IPS-11a (cell line): ENCODE results near the gene TTC23L.
"Not testable (repeated sequence)": the region's sequence is repeated elsewhere in the genome, so short reads cannot be mapped to it uniquely, and the experiment has no call there.

Experiments
- H3K4me3 ChIP-seq: one replicate; pipeline ENCODE4 v1.5.1; 2013; ENCODE audit warnings: low read depth, low read length, control low read depth

Gene TTC23L

DNA sequence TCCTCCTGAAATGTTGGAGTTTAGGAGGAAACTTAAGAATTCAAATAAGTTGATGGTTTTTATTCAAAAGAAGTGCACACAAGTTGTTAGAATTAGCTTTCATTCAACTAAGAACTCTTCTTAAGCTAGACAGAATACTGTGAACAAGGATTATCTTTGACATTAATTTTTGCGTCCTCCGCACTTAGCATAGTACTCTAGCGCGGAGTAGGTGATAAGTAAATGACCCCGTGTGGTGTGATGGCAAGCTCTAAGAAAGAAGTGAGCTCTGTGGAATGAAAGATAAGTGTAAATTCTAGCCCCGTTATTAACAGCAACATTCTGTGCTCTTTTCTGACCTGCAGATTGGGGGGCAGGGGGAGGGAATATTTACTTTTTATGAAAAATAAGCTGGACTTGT lies 77.6 kb downstream of the TTC23L start:
- H3K4me3 ChIP-seq, result peak overlapping the region; percentile 100

DNA sequence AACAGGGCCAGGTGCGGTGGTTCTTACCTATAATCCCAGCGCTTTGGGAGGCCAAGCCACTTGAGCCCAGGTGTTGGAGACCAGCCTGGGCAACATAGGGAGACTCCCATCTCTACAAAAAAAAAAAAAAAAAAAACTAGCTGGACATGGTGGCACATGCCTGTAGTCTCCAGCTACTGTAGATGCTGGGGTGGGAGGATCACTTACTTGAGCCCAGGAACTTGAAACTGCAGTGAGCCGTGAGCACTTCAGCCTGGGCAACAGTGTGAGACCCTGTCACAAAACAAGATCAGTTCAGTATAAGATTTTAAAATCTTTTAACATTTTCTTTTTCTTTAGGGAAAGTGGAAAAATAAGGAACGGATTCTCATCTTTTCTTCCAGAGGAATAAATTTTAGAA lies 79.1 kb downstream of the TTC23L start:
- no peak overlapping the region for H3K4me3 ChIP-seq

DNA sequence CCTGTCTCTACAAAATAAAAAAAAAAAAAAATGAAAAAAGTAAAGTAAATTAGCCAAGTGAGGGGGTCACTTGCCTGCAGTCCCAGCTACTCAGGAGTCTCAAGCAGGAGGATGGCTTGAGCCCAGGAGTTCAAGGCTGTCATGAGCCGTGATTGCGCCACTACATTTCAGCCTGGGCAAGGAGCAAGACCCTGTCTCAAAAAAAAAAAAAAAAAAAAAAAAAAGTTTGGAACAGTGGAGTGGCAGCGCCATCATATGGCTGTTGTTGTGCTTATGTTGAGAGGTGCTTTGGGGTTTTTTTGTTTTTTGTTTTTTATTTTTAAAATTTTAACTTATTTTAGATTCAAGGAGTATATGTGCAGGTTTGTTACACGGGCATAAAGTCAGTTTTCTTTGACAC lies 80.1 kb downstream of the TTC23L start:
- no peak overlapping the region for H3K4me3 ChIP-seq

DNA sequence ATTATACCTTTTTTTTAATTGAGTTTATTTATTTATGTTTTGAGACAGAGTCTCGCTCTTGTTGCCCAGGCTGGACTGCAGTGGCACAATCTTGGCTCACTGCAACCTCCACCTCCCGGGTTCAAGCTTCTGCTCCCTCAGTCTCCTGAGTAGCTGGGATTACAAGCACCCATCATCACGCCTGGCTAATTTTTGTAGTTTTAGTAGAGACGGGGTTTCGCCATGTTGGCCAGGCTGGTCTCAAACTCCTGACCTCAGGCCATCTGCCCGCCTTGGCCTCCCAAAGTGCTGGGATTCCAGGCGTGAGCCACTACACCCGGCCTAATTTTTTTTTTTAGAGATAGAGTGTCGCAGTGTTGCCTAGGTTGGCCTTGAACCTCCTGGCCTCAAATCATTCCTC lies 84.3 kb downstream of the TTC23L start:
- not testable (repeated sequence) for H3K4me3 ChIP-seq

DNA sequence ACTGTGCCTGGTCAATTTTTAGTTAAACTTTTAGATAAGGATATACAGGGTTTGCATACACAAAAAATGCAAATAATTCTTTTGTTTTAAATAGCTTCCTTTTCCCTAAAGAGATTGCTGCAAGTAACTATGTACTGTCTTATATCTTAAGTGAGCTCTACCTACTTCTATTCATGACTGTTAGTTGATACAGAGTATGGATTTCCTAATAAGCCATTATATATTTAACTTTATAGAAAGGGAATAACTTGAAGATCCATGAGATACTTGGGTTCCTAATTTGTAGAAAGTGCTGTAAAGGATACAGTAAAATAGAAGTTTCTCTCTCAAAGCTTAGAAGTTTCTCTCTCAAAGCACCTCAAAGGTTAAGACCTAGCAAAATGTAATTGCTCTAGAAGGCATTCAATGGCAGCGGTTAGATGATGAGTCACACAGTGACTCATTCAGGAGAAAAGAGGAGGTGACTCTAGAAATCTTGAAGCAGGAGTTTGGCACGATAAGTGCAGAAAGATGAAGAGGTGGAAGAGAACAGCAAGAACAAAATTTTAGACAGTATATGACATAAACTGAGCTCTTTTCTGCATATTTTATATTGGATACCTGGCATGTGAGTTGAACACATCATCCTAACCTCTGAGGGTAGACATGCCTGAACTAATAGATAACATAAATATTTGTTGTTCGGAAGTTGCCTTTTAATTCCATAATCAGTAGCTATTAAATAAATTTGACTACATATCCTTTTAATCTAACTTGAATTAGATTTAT lies 84.9 kb downstream of the TTC23L start:
- H3K4me3 ChIP-seq, result no peak overlapping the region

DNA sequence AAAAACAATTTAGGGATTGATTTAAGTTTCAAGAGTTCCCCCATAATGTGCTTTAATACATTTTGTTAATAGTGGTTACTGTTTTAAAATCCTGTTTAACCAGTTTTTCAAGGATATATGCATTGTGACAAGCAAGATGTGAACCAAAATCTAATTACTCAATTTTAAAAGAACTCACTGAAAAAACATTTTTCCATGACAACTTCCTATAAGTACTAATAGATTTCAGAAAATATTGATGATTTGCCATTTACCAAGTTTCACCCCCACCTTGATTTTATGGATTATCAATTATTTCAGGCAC lies 85.5 kb downstream of the TTC23L start:
- H3K4me3 ChIP-seq, result no peak overlapping the region

DNA sequence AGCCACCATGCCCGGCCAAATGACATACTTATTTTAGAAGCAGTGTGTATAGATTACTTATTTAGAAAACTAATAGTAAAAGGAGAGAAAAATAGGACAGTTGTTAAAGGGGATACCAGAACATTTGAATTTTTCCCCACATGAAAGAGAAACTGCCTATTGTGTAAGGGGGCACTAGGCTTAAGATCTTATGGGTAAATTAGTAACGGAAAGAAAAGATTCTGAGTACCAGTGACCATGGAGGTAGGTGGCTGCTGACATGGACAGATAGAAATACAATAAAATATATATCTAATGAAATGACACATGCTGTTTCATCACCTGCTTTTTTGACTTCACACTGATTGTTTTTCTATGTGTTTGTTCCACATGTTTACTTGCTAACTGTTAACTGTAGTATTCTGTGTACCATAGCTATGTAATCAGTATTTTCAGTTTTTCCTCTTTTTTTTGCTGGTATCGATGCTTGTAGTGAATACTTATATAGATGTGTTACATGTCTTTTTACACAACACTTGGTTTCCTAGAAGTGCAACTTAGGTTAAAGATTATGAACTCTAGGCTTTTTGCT lies 87.4 kb downstream of the TTC23L start:
- H3K4me3 ChIP-seq, result no peak overlapping the region

DNA sequence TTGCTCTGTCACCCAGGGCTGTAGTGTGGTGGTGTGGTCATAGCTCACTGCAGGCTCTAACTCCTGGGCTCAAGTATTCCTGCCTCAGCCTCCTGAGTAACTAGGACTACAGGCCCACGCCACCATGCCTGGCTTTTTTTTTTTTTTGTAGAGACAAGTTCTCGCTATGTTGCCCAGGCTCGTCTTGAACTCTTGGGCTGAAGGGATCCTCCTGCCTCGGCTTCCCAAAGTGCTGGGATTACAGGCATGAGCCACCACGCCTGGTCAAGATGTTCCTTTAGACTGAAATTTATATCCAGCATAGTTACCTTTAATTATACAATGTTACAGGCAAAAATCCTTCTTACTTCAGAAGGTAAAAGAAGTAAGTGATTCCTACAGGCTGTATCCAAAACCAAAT lies 88.8 kb downstream of the TTC23L start:
- no peak overlapping the region for H3K4me3 ChIP-seq

DNA sequence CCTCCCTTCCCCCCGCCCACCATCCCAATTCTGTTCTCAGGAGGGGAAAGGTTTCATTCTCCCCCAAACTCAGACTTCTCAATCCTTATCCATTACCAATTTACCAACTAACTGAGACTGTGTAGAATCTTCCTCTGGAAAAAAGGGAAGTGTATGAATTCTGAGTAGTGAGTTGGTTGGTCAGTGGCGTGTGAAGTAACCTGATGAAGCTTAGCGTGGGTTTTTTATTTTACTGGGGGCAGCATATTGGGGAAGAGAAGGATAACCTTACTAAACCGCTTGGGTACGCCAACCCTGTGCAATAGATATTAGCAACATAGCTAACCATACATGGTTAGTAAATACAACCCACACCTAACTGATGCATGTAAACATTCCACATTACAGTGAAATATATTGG lies 89.3 kb downstream of the TTC23L start:
- H3K4me3 ChIP-seq, result no peak overlapping the region

DNA sequence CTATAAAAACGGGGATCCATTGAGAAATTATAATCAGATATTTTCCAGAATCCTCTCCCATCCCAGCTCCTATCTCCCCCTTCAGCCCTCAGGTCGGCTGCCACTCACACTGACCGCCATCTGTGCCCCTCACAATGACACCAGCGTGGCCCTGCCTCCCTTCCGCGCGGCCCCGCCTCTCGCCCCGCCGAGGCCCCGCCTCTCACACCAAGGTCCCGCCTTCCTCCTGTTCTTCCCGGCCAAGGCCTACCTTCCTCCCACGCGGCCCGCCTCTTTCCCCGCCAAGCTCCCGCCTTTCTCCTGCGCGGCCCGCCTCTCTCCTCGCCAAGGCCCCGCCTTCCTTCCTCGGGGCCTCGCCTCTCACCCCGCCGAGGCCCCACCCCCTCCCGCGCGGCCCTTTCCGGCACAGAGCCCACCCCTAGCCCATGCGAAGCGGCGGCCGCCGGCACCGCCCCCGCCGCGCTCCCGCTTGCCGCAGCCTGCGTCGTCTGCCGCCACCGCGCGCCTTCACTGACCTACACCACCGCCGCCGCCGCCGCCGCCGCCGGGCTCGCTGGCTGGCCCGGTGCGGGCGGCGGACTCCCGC lies 90.3 kb downstream of the TTC23L start, which contains the start of gene DNAJC21:
DNAJC21 (plus strand) TSS at position 426 of the 586 bp plus-strand sequence. CDS start 261 bp downstream, outside the sequence.
- peak within 1 kb of the TSS; percentile 71 for H3K4me3 ChIP-seq

DNA sequence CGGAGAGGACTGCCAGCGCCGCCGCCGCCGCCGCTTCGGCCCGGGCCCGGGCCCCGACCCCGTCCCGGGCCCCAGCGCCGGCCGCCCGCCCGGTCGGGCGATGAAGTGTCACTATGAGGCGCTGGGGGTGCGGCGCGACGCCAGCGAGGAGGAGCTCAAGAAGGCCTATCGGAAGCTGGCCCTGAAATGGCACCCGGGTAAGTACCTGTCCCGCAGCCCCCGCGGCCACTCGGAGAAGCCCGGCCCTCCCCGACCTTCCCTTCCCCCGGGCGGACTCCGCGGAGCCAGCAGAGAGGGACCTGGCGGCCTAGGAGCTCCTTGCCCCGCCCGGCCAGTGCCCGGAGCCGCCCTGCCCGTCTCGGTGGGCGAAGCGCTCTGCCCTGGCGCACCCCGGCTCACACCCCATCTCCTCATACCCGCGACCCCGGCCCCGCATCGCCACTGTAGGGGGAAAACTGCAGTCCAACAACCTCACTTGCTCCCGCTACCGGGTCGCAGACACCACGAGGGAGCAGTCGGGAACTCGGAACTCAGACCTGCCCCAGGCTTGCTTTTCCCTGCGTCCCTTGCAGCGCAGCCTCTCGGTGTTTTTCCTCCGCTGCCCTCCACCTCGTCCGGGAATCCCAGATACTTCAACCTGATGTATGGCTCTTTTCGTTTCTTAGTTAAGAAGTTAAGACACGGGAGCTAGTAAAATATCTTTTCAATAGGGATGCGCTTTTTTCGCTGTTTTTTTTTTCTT lies 90.9 kb downstream of the TTC23L start:
- peak overlapping the region; percentile 71 for H3K4me3 ChIP-seq

DNA sequence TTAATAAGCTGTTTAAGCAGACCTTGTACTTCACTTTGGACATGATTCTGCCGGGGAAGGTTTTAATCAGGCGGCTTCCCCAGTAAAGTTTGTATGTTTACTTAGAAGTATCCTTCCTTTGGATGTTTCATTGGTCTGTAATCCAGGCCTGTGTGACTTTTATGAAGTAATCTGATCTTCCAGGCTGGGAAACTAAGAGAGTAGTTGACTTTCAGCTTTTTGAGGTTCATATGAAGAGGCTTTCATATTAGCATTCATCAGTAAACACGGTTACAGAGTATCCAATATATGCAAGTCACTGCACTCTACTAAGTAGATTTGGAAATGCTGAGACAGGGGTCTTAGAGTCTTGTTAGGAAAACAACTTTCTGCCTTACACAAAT lies 91.5 kb downstream of the TTC23L start:
- peak overlapping the region; percentile 71 for H3K4me3 ChIP-seq

DNA sequence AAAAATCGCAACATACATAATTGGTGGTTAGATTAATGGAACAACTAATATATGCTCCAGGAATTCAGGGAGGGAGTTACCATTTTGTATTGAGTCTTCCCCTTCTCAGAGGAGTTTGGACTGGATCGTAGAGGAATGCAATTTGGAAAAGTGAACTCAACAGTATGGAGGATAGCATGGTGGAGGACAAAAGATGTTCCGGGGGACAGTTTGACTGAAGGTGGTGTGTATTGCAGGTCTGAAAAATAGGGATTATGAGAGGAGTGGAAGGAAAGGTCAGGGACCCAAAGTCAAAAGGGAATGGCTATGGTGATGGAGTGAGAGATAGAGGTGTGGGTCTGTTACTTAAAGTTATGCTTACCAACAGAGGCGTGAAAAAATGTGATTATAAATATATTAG lies 91.9 kb downstream of the TTC23L start:
- peak overlapping the region; percentile 71 for H3K4me3 ChIP-seq

DNA sequence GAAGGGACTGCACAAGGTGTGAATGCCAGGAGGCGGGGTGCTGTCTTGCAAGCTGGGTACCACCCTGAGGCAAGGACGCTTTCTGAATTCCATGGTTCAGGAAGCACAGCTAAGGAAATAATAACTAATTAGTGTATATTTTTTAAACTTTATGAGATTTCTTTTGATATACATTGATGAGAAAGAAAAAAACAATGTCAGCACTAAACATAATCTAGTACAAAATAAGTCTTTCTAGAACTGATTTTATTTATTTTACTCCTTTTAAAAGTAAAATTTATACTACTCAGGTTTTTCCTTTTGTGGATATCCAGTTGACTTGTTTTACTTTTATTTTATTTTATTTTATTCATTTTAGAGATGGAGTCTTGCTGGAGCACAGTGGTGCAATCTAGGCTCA lies 94.0 kb downstream of the TTC23L start:
- H3K4me3 ChIP-seq, result no peak overlapping the region

DNA sequence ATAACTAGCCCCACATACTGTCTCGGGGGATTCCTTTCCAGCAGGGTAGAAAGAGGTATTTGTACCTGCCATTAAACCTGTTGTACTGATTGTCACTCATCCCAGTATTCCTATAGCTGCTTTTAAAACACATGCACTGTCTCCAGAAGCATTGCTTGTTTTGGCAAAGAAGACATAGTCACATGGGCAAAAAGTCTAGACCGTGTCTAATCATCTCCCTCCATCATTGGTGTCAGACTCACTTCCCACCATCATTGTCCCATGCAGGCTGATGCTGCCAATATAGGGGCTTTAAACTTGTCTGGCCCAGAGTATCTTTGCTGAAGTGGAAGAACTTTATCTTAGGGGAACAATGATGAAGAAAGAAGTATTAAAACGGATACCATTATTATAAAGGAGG lies 103.0 kb downstream of the TTC23L start:
- H3K4me3 ChIP-seq, result no peak overlapping the region

DNA sequence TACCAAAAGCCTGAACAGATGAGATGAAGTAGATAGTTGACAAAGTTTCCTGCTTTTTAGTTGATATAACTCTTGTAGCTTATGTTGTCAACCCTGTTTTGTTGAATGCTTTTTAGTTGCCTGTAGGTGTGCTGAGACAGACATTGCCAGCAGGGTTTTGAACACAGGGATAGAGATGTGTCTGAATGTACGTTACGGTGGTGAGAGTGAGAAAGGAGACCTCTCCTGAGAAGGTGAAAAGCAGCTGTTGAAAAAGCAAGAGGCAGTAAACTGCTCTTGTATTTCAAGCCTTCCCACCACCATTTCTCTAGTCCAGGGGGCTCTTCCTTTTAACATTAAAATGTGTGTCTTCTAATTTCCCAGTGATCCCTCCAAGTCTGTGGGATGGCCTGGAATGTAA lies 105.1 kb downstream of the TTC23L start:
- H3K4me3 ChIP-seq, result no peak overlapping the region

DNA sequence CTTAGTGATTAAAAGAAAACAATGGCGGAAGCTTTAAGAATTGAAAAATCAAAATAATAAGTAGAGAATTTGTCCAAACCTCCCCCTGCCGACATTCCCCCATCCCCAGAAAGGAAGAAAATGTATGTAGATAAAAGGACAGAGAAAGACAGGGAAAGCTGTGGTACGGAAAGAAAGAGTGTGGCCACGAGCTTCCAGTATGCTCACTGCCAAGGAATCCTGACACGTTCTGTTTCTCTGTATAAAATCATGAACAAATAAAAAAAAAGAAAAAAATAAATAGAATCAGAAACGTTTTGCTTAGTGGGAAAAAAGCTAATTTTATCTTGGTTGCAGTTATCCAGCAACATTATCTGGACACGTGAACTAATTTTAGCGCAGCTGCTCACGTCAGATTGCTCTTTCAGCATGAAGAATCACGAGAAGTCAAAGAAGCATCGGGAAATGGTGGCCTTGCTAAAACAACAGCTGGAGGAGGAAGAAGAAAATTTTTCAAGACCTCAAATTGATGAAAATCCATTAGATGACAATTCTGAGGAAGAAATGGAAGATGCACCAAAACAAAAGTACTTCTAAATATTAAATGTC lies 105.6 kb downstream of the TTC23L start:
- H3K4me3 ChIP-seq, result no peak overlapping the region
